Measurements from ENCODE around the gene PIGW.
"Not testable (repeated sequence)": the region's sequence is repeated elsewhere in the genome, so short reads cannot be mapped to it uniquely, and the experiment has no call there.

Gene PIGW

GRCh38 chr17:36508439-36508838 lies 26.3 kb upstream of the PIGW start:
- DNase-seq, result not testable (repeated sequence)

GRCh38 chr17:36509272-36509985 lies 25.4 kb upstream of the PIGW start:
- DNase-seq, result no peak

GRCh38 chr17:36510636-36511035 lies 24.2 kb upstream of the PIGW start:
- DNase-seq, result no peak

GRCh38 chr17:36511216-36511615 lies 23.6 kb upstream of the PIGW start:
- no peak for DNase-seq

- no peak for DNase-seq
Measured at GRCh38 chr17:36512641-36513040, 22.1 kb upstream of the PIGW start.

- DNase-seq, result no peak
Measured at GRCh38 chr17:36514856-36515255, 19.9 kb upstream of the PIGW start.

- no peak for DNase-seq
Measured at GRCh38 chr17:36515837-36516236, 18.9 kb upstream of the PIGW start.

GRCh38 chr17:36523113-36523512 lies 11.7 kb upstream of the PIGW start:
- no peak for DNase-seq

GRCh38 chr17:36524428-36524876 lies 10.3 kb upstream of the PIGW start:
- no peak for DNase-seq

GRCh38 chr17:36525113-36525512 lies 9.7 kb upstream of the PIGW start:
- DNase-seq, result no peak

- no peak for DNase-seq
Measured at GRCh38 chr17:36525888-36526287, 8.9 kb upstream of the PIGW start.

GRCh38 chr17:36527621-36528250 lies 7.1 kb upstream of the PIGW start:
- no peak for DNase-seq

GRCh38 chr17:36529121-36529520 lies 5.7 kb upstream of the PIGW start:
- DNase-seq, result peak; percentile 66

- DNase-seq, result no peak
Measured at GRCh38 chr17:36532435-36532975, 2.3 kb upstream of the PIGW start.

- DNase-seq, result peak; percentile 68
Measured at GRCh38 chr17:36533935-36534839, 600 bp upstream of the PIGW start.

GRCh38 chr17:36535669-36536081 lies 888 bp downstream of the PIGW start:
- DNase-seq, result no peak

- no peak for DNase-seq
Measured at GRCh38 chr17:36540696-36541095, 5.9 kb downstream of the PIGW start.

GRCh38 chr17:36542755-36543154 lies 8.0 kb downstream of the PIGW start:
- DNase-seq, result no peak

GRCh38 chr17:36544044-36544306 lies 9.2 kb downstream of the PIGW start:
- DNase-seq, result peak; percentile 54

- peak; percentile 92 for DNase-seq
Measured at GRCh38 chr17:36544307-36545076, 9.7 kb downstream of the PIGW start, which contains the start of gene GGNBP2. TSS of gene GGNBP2 (plus strand) at chr17:36544919. CDS start at chr17:36545725, 806 bp downstream.

- no peak for DNase-seq
Measured at GRCh38 chr17:36545077-36545464, 10.3 kb downstream of the PIGW start.

All from fibroblast of skin of back (primary cell).